SIG-M5 treated with dmso at 0.1 percent for 504 hours (cell line): ENCODE results near the gene S100PBP.

Source experiments
- DNase-seq: peaks from one replicate; lab custom pipeline; 2025; ENCODE audit not compliant: unreplicated experiment; lab: John Stamatoyannopoulos, UW

The S100PBP gene

GRCh38 chr1:32869923-32870614, 52.6 kb downstream of the S100PBP start:
- no peak for DNase-seq

GRCh38 chr1:32870615-32871363, 53.3 kb downstream of the S100PBP start, which contains the start of gene FNDC5:
FNDC5 (minus strand) TSS chr1:32870912.
- no peak for DNase-seq

- DNase-seq = no peak
Measured at GRCh38 chr1:32871364-32872191, 54.1 kb downstream of the S100PBP start.

GRCh38 chr1:32872192-32872460, 54.7 kb downstream of the S100PBP start:
- DNase-seq = no peak

- DNase-seq = no peak
Measured at GRCh38 chr1:32873484-32873883, 56.0 kb downstream of the S100PBP start.

GRCh38 chr1:32874860-32875752, 57.7 kb downstream of the S100PBP start:
- DNase-seq = no peak

- DNase-seq = peak; percentile 46
Measured at GRCh38 chr1:32876341-32877210, 59.1 kb downstream of the S100PBP start.

- no peak for DNase-seq
Measured at GRCh38 chr1:32877211-32878110, 60.0 kb downstream of the S100PBP start.

GRCh38 chr1:32878183-32878582, 60.7 kb downstream of the S100PBP start:
- DNase-seq = no peak

GRCh38 chr1:32878637-32879041, 61.2 kb downstream of the S100PBP start:
- no peak for DNase-seq

- DNase-seq = no peak
Measured at GRCh38 chr1:32881291-32881690, 63.8 kb downstream of the S100PBP start.

- no peak for DNase-seq
Measured at GRCh38 chr1:32881871-32882850, 64.7 kb downstream of the S100PBP start.

- no peak for DNase-seq
Measured at GRCh38 chr1:32883338-32884031, 66.0 kb downstream of the S100PBP start.

GRCh38 chr1:32884032-32884372, 66.5 kb downstream of the S100PBP start:
- no peak for DNase-seq

GRCh38 chr1:32884726-32885125, 67.3 kb downstream of the S100PBP start:
- no peak for DNase-seq

GRCh38 chr1:32885676-32886003, 68.2 kb downstream of the S100PBP start:
- DNase-seq = no peak
